ENCODE results near the gene KCNMA1.
"Not testable (repeated sequence)": the region's sequence is repeated elsewhere in the genome, so short reads cannot be mapped to it uniquely, and the experiment has no call there.

The KCNMA1 gene

DNA sequence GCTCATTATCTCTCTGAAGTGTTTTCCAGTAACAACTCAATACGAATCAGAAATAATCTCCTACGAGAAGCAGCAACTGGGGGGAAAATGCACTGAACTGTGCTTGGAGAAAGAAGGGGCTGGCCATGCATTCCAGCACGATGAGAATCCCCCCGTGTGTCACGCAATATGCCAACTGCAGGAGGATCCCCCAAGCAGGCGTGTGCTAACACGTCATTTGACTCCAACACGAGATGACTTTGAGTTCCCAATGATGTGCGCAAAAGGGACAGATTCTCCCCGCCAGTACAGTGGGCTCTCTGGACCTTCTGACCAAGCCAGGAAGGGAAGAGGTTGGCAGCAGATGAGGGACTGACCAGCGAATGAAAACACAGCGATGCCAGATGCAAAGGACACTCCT is 105.5 kb downstream of the KCNMA1 start:
- DNase-seq (ENCODE audit: low spot score): no peak

DNA sequence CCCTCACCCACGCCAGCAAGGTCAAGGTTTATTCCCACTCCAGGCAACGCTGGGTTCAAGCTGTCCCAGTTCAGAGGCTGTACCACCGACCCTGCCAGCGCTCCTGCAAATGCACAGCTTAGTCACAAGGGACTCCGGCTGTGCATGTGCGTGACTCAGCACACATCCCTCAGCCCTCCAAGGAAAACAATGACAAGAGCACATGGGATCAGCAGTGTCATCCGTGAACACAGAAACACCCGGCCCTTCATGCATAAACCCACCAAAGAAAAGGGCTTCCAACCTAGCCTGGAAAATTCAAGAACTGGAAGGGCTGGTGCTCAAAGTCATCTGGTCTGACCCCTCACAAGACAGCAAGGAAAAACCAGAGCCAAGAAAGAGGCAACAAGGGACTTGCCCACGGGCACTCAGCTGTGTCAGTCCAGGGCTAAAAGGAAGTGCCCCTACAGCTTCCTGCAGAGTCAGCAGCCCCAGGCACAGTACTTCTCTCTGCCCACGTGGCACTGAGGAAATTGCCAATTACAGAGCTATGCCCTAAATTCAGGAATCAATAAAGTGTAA is 106.1 kb downstream of the KCNMA1 start:
- DNase-seq (ENCODE audit: low spot score): no peak

DNA sequence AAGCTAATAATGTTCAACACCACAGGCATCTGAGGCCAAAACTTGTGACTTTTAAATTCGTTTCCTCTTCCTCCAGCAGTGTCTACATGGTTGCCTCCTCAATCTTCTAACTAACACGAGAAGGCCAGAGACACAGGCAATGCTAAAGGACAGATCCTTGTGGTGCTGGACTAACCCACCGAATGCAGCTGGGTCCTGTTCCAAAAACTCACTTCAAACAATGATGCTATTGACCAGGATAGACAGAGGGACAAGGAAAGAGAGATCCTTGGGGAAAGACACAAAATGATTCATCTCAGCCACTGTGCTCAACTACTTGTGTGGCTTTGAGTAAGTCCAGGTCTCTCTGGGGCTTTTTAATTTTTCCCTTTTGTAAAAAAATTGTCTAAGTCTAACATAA is 107.6 kb downstream of the KCNMA1 start:
- no peak for DNase-seq (ENCODE audit: low spot score)

DNA sequence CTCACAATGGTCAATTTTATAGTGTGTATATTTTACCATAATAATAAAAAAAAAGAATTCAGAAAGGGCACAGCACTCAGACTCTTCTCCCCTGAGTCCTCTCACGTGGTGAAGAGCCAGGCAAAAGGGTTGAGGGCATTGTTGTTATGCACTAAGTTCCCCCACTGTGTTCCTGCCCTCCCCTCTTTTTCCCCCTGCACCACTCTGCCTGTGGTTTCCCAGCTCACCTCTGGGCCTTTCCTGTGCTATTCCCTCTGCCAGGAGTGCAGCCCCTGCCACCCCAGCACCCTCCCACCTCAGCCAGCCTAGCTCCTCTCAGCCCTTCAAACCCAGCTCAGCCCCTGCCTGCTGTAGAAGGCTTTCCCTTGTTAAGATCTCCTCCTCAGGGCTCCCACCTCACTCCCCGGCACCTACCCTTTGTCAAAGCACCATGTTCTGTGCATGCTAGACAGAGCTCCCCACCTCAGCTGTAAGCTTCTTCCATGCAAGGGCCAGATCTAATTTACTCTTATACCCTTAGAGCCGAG is 108.5 kb downstream of the KCNMA1 start:
- DNase-seq (ENCODE audit: low spot score): no peak

DNA sequence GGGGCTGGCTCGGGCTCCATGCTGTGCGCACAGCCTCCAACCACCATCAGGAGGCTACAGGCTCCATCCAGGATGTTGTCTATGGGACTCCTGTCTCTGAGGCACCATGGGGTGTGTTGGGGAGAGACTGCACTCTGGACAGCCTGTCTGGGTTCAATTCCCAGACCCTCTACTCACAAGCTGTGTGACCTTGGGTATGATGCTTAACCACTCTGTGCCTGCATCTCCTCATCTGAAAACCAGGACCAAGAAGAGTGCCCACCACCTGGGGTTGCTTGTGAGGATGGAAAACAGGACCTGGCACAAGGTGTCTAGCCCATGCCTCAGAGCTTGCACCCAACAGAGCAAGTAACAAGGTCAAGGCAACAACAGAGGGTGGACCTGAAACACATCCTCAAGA is 109.8 kb downstream of the KCNMA1 start:
- DNase-seq (ENCODE audit: low spot score): no peak

DNA sequence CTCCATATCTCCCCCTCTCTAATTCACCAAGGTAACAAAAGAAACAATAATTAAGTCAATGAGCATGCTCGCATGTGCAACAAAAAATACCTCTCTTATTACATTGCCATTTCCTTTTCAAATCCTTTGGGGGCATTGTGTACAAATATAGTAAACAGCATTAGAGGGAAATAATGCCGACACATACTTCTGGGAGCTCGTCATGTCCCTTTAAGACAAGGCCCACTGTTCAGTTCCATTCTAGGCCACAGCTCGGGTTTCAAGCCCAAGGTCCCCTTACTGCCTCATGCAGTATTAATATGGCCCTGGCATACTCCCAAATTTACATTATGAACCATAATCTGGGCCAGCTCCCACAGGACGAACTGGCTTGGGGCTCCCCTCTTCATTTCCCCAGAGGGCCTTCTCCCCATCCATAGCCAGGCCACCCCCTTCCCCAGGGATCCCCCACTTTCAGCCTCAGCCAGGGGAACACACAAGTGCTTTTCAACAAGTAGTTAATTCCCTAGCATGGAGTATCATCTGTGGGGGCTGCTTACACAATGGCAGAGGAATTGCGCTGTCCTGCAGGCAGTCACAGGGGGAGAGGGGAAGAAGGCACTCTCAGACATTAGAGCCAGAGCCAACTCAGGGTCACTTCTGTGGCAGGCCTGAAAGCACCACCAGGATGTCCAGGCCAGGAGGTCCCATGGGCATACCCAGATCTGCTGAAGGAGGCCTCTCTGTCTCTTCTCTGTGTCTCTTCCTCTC is 110.6 kb downstream of the KCNMA1 start:
- no peak for DNase-seq (ENCODE audit: low spot score)

DNA sequence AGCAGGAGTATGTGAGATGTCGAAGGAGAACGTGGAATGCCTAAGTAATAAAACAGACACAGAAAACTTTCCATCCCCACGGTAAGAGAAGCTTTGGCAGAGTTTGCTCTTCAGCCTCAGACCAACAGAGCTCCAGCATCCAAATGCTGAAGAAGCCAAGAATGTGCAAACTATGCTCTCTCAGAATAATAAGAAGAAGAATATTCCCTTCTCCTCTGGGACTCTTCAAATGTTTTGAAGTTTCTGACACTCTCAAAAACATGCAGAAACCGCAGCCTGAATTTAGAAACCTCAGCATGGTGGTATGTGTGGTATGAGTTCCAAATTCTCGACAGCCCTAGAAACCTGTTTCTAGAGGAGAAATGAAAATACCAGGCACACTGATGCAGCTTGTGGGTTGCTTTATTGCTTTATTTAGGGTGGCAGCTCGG is 113.3 kb downstream of the KCNMA1 start:
- no peak for DNase-seq (ENCODE audit: low spot score)

DNA sequence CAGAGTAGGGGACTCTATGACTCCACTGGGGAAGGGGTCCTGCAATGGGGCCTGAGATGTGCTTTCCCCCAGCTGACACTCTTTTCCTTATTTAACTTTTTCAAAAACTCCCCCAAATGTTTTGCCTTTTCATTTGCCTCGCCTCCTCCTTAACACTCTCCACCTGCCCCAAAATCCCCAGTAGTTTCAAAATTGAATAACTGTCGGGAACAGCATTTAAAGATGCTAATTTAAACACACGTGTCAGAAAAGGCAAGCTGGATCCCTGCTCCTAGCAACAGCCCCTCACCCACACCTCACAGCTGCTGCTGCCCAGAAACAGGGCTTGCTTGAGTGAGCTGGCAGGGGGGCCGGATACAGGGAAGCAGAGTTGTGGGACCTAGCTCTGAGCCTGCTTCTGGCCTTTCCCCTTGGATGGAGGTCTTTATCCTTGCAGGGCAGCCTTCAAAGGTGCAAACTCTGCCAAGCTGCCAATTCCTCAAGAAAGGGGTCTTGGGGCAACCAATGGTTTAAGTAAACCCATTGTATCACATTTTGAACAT is 115.3 kb downstream of the KCNMA1 start:
- DNase-seq (ENCODE audit: low spot score): no peak

DNA sequence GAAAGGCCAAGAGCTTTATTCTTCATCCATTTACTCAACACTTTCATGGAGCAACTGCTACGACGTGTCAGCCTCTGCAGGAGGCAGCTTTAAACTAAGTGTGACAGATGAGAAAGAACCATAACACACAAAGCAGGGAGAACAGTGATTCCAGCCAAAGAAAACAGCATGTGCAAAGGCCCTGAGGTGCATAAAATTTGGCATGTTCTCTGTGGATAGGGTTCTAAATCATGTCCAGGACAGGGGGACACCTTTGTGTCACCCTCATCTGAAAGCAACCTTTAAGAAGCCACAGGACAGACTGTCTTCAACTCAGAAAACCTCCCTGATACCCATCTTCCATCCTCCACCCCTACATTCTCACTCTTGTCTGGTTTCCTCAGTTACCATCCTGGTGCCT is 116.6 kb downstream of the KCNMA1 start:
- DNase-seq (ENCODE audit: low spot score): no peak

DNA sequence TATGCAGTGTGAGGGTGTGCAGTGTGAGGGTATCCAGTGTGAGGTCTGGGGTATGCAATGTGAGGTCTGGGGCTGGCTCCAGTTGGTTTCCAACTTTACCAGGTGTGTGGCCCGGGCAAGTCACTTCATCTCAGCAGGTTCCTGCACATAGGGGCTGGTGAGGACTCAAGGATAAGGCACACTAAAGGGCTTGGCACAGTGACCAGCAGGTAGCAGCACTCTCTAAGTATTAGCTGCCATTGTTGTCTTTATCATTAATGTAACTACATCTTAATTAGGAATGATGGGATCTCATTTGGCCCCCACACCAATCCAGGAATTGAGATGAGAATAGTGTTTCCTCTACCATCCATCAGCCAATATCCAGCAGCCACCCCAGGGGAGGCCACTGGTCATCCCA is 117.3 kb downstream of the KCNMA1 start:
- no peak for DNase-seq (ENCODE audit: low spot score)

DNA sequence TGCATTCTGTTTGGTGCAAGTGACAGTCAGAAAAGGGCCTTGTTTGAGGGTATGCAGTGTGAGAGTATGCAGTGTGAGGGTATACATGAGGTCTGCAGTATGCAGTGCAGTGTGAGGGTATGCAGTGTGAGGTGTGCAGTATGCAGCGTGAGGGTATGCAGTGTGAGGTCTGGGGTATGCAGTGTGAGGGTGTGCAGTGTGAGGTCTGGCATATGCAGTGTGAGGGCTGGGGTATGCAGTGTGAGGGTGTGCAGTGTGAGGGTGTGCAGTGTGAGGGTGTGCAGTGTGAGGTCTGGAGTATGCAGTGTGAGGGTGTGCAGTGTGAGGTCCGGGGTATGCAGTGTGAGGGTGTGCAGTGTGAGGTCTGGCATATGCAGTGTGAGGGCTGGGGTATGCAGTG is 117.8 kb downstream of the KCNMA1 start:
- not testable (repeated sequence) for DNase-seq (ENCODE audit: low spot score)

DNA sequence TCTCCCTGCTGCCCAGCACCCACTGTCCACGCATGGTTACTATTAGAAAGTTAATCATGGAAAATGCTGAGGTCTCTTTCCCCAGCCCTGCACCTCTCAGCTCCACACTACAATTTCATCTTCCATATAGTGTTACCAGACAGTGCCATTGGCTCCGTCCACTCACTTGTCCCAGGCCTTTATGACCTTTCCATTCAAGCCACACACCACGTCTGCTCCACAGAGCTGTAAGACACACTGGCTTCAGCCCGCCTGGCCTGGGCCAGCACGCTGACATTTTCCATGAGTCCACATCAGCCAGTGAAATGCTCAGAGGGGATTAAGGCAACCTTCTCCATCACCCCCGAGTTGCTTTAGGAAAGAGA is 118.7 kb downstream of the KCNMA1 start:
- no peak for DNase-seq (ENCODE audit: low spot score)

DNA sequence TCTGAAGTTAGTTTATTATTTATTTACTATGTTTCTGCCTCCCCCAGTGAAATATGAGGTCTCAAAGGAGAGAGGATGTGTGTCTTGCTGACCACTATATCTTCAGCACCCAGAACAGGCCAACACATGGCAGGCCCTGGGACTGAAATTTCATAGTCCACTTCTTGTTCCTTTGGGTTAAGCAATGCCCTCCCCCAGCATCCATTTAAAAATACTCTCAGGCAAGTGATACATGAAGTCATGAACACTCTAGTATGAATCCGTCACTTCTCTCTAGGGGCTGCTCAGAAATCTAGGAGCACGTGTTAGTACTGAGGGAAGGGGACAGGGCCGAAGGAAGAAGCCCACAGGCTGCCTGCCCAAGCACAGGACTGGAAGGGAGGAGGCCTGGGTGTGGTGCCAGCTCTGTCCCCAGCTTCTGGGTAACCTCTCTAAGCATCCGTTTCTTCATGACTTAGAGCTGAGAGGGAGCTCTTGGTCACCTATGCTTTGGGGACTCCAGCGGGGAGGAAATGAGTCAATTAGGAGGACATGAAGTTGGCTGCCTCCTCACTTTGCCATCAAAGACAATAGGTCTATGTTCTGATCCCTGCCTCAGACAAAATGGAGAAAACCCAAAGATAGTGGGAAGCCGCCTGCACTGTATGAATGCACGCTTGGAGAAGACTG is 119.2 kb downstream of the KCNMA1 start:
- DNase-seq (ENCODE audit: low spot score): no peak

DNA sequence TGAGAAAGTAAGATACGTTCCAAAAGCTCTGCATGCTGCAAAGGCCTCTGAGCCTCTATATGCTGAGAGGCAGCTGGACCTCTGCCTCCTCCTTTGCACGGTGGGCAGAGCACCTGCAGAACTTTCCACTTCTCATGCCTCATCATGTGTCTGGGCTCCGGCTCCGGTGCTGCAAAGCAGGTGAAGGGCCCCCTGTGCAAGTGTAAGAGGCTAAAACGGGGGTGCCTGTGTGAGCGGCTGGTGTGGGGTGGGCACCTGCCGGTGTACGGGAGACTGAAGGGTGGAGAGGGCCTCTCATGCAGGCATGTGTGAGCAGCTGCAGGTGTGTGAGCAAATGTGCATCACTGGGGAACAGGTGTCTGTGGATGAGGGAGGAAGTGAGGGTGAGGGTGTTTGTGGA is 121.0 kb downstream of the KCNMA1 start:
- no peak for DNase-seq (ENCODE audit: low spot score)

DNA sequence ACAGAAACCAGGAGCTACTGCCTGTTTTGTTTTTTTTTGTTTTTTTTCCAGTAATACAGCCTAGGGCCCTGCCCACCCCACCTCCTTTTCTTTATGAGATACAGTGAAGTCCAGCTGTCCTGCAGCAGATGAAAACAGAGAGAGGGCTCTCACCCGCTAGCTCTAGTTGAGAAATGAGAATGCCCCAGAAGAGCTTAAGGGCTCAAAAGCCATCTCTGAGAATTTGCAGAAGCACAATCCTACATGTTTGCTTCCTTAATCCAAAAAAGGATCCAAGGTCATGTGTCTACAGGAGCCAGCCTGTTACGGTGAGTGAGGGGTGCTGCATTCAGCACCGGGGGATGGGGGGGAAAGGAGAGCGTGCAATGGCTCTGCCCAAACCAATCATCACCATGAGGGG is 122.7 kb downstream of the KCNMA1 start:
- no peak for DNase-seq (ENCODE audit: low spot score)

DNA sequence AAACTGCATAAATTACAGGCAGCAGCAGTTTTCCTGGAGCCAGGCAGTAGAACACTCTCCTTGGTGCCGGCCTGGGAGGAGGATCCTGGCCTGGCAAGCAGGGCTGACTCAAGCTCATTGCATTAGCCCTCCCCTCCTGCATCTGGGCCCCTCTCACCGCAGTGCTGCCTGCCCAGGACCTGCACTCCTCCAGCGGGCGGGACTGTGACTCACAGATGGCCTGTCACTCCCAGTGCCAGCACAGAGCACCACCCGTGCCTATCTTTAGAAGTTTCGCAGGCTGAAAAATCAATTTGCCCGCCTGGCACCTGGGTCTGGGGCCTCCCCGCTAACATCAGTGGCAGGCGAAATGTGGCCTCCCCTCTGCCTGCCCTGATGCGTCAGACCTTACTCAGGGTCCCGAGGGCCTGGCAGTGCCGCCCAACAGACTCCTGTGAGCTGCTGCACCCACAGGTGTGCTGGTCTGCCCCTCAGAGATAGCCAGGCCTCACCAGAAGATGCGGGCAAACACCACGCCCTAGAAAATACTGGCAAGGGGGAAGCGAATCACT is 123.8 kb downstream of the KCNMA1 start:
- DNase-seq (ENCODE audit: low spot score): no peak

DNA sequence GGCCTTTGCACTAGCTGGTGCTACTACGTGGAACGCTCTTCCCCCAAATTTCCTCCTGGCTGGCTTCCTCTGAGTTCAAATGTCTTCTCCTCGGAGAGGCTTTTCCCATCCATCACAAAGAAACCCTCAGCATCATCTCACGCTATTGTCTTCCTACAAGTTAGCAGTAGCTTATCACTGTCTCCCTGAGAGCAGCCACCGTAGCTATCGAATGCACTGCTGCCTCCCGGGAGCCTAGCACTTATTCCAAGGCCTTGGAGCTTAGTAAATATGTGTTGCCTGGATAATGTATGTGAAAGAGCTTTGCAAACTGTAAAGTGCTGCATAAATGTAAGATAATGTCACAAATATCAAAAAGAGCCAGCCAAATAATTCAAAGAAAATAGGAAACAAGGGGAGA is 124.4 kb downstream of the KCNMA1 start:
- DNase-seq (ENCODE audit: low spot score): no peak

DNA sequence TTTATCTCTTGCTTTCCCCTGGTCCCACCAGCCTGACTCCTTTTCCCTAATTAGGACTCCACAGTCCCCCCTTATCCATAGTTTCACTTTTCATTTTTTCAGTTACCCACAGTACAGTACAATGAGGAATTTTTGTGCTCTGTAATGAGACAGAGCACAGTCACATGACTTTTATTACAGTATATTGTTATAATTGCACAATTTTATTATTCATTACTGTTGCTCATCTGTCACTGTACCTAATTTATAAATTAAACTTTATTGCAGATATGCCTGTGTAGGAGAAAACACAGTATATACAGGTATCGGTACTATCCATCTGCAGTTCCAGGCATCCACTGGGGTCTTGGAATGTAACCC is 125.4 kb downstream of the KCNMA1 start:
- DNase-seq (ENCODE audit: low spot score): no peak

DNA sequence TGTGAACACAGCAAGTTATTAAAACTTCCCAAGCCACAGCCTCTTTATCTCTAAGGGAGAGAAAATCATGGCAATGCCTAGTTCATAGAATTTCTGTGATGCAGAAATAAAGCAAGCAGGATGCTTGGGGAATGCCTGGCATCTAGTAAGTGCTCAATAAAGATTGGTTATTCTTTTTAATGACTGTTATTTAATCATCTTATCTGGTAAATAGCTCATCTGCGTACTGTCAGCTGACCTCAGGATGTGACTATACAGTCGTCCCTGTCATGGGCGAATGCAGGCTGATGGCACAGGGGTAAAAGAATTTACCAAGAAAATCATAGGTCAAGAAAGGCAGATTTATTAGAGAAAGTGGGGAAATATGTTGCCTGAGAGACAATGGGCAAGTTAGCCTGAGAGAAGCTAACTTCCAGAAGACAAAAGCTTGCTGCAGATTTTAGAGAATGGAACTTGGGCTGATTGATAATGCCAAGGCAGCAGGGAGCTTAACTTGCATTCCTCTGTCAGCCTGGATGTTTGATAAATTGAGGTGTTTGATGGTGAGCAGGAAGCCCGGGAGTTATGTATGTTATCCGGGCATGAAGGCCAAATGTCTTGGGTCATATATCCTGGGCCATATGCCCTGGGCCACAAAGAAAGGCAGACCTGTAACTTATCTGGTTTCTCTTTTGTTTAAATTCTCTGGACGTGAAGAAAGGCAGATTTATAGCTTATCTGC is 126.0 kb downstream of the KCNMA1 start:
- DNase-seq (ENCODE audit: low spot score): no peak

DNA sequence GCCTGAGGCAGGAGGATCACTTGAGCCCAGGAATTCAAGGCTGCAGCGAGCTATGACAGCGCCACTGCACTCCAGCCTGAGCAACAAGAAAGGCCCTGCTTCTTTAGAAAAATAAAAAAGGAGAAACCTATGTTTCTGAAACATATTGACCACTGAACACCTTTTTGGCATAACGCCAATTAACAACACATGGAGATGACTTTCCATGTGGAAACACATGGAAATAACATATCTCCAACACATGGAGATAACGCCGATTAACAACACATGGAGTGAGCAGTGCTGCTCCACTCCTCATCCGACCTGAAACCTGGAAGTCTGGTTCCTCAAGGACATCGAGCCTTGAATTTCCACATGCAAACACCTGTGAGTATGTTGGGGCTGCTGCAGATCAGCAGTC is 126.9 kb downstream of the KCNMA1 start:
- no peak for DNase-seq (ENCODE audit: low spot score)

DNA sequence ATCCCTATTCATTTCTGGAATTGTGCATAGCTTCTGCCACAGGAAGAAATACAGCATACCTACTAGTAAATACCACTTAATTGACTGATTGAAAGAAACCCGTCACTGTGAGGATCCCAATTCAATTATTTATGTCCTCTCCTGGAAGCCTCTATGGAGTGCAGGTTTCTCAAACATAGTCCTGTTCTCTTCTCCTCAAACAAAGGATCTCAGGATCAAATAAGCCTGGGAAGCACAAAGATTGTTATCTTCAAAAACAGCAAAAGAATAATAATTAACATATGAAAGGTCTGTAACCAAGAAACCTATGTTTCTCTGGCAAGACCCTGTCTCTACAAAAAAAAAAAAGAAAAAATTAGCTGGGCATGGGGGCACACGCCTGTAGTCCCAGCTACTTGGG is 127.3 kb downstream of the KCNMA1 start:
- no peak for DNase-seq (ENCODE audit: low spot score)

DNA sequence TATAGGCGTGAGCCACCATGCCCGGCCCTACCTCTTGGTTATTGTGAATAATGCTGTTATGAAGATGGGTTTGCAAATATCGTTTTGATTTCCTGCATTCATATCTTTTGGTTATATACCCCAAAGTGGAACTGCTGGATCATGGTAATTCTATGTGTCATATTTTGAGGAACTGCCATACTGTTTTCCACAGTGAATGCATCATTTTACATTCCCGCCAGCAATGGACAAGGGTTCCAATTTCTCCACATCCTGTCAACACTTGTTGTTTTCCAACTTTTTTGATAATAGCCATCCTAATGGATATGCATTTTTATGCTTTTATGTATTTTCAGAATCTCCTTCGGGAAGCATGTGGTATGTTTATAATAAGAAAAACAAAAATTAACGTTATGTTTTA is 128.2 kb downstream of the KCNMA1 start:
- DNase-seq (ENCODE audit: low spot score): no peak

All from left forelimb (tissue), 1 donor.